CD14-positive monocyte (primary cell): ENCODE measurements around the gene WWC2. TPM values are rescaled to one million over a fixed set of nuclear protein-coding genes. Genes with fewer than 3 reads are reported as not detected.

Source experiments
- DNase-seq, 3 donors: peaks; one replicate each; pipeline ENCODE4 v3.0.0-alpha.2; 2011 to 2022
- H2AFZ ChIP-seq: 2 replicates; pipeline ENCODE4 v1.6.0; 2012; ENCODE audit warnings: mild to moderate bottlenecking, low read depth, low read length, inconsistent platforms; ENCODE audit not compliant: insufficient read depth, poor library complexity, severe bottlenecking
- H3K27ac ChIP-seq, 2 donors: 1 replicate in 1 of 2; 2 replicates in 1 of 2; pipeline ENCODE4 v1.5.1; 2012 to 2013; ENCODE audit warnings: low read length in 2 of 2, control low read depth in 1 of 2, inconsistent platforms in 1 of 2, low read depth in 1 of 2, mild to moderate bottlenecking in 1 of 2
- H3K27me3 ChIP-seq, 2 donors: one replicate each; pipeline versions ENCODE4 v1.6.0 to v1.6.1; 2011 to 2013; ENCODE audit warnings: low read length in 2 of 2; ENCODE audit not compliant: control insufficient read depth in 2 of 2, insufficient read depth in 2 of 2
- H3K36me3 ChIP-seq, 2 donors: replicated peaks in 1 of 2; 1 replicate in 1 of 2; 2 replicates in 1 of 2; pipeline versions ENCODE4 v1.5.1 to v1.6.1; 2012 to 2013; ENCODE audit warnings: low read length in 2 of 2, control low read depth in 1 of 2, inconsistent platforms in 1 of 2, mild to moderate bottlenecking in 1 of 2; ENCODE audit not compliant: insufficient read depth in 2 of 2, control insufficient read depth in 1 of 2
- H3K4me1 ChIP-seq, 2 donors: 1 replicate in 1 of 2; 2 replicates in 1 of 2; pipeline versions ENCODE4 v1.5.1 to v1.6.1; 2012 to 2013; ENCODE audit warnings: low read length in 2 of 2, control low read depth in 1 of 2, inconsistent platforms in 1 of 2, mild to moderate bottlenecking in 1 of 2, moderate library complexity in 1 of 2; ENCODE audit not compliant: insufficient read depth in 2 of 2, control insufficient read depth in 1 of 2
- H3K4me2 ChIP-seq: replicated peaks from 2 replicates; pipeline ENCODE3; 2012; ENCODE audit warnings: low read length, moderate library complexity, mild to moderate bottlenecking; ENCODE audit not compliant: poor library complexity, severe bottlenecking; ENCODE audit errors: extremely low read depth
- H3K4me3 ChIP-seq, 3 experiments: fragments of 200-600 bp in 1 of 3; sonication (generic) in 1 of 3; replicated peaks in 1 of 3; 1 replicate in 2 of 3; 2 replicates in 1 of 3; pipeline ENCODE4 v1.5.1; 2011 to 2013; ENCODE audit warnings: low read length in 3 of 3, mild to moderate bottlenecking in 3 of 3, control low read depth in 2 of 3, low read depth in 2 of 3, inconsistent platforms in 1 of 3, moderate library complexity in 1 of 3
- H3K79me2 ChIP-seq: 2 replicates; pipeline ENCODE4 v1.6.0; 2012; ENCODE audit warnings: mild to moderate bottlenecking, control low read depth, inconsistent platforms, low read length, moderate library complexity; ENCODE audit not compliant: insufficient read depth
- H3K9ac ChIP-seq: 2 replicates; pipeline ENCODE4 v1.6.0; 2017; ENCODE audit warnings: low read length, mild to moderate bottlenecking; ENCODE audit not compliant: insufficient read depth, poor library complexity, severe bottlenecking
- H3K9me3 ChIP-seq, 2 donors: replicated peaks in 1 of 2; 1 replicate in 1 of 2; 2 replicates in 1 of 2; pipeline versions ENCODE4 v1.5.1 to v1.6.1; 2012 to 2013; ENCODE audit warnings: low read length in 2 of 2, control low read depth in 1 of 2; ENCODE audit not compliant: control insufficient read depth in 1 of 2, insufficient read depth in 1 of 2
- H4K20me1 ChIP-seq: 2 replicates; pipeline ENCODE4 v1.6.0; 2012; ENCODE audit warnings: mild to moderate bottlenecking, low read length, control low read depth, moderate library complexity; ENCODE audit not compliant: insufficient read depth
- H3K27ac Mint-ChIP-seq, 7 donors: one replicate each; pipeline ENCODE4 v1.8.0; 2020; ENCODE audit warnings: mild to moderate bottlenecking in 7 of 7, mixed read lengths in 7 of 7, moderate library complexity in 6 of 7, inconsistent platforms in 2 of 7
- H3K27me3 Mint-ChIP-seq, 3 donors: one replicate each; pipeline ENCODE4 v1.8.0; 2021 to 2022; ENCODE audit warnings: low read depth in 3 of 3, mild to moderate bottlenecking in 3 of 3, mixed read lengths in 3 of 3, moderate library complexity in 3 of 3, inconsistent platforms in 1 of 3
- H3K36me3 Mint-ChIP-seq, 2 donors: one replicate each; pipeline ENCODE4 v1.8.0; 2020; ENCODE audit warnings: mixed read lengths in 2 of 2, inconsistent platforms in 1 of 2, mild to moderate bottlenecking in 1 of 2
- H3K4me1 Mint-ChIP-seq: one replicate; pipeline ENCODE4 v1.8.0; 2020; ENCODE audit warnings: mild to moderate bottlenecking, mixed read lengths
- H3K4me3 Mint-ChIP-seq, 2 donors: one replicate each; pipeline ENCODE4 v1.8.0; 2020; ENCODE audit warnings: mild to moderate bottlenecking in 2 of 2, mixed read lengths in 2 of 2, moderate library complexity in 1 of 2
- H3K9me3 Mint-ChIP-seq, 7 donors: one replicate each; pipeline ENCODE4 v1.8.0; 2020 to 2022; ENCODE audit warnings: mixed read lengths in 7 of 7, mild to moderate bottlenecking in 6 of 7, moderate library complexity in 6 of 7, inconsistent platforms in 2 of 7
- WGBS: methylation state at CpG from one replicate; pipeline ENCODE4 v1.1.5; 2013; ENCODE audit warnings: missing lambda C conversion rate; ENCODE audit not compliant: insufficient coverage; 5-methylcytosine and 5-hydroxymethylcytosine counted together
- intact Hi-C, 2 donors: fragments of 100-400 bp; cut with micrococcal nuclease; formaldehyde crosslinking; loops; one replicate each; pipeline versions ENCODE4 v1.15.0 to v1.15.1; 2023
- polyA minus RNA-seq: library from RNA; depleted of rRNA, polyadenylated mRNA; stranded (reverse); fragments of >200 nt; gene quantifications from 2 replicates; pipeline ENCODE4 v1.2.3, GENCODE V29; 2012
- polyA plus RNA-seq, 3 donors: library from polyadenylated mRNA; depleted of rRNA in 1 of 3; unstranded in 2 of 3; stranded (reverse) in 1 of 3; fragments of 300-500 nt in 2 of 3; fragments of >200 nt in 1 of 3; fragmentation: Illumina TruSeq in 2 of 3; gene quantifications; 1 replicate in 2 of 3; 2 replicates in 1 of 3; pipeline ENCODE4 v1.2.3, GENCODE V29; 2012 to 2021
- total RNA-seq, 12 experiments: library from RNA in 1 of 12; stranded (reverse) in 1 of 12; fragments of 120-200 nt in 1 of 12; gene quantifications; one replicate each; pipeline ENCODE4 v1.2.4 and lab custom pipeline; 2013 to 2026; ENCODE audit warnings: mixed read lengths in 6 of 12, inconsistent platforms in 1 of 12
- TF ChIP-seq, protein P1 (sequence below): fragments of 200-600 bp; IDR thresholded peaks from one replicate; pipeline ENCODE4 v1.8.0; 2022; ENCODE audit warnings: antibody characterized with exemption, mild to moderate bottlenecking

WWC2 gene
- 4.1 TPM for total RNA-seq (2013)
- polyA plus RNA-seq: 1 to 10 TPM; 1.9 to 3.8 (median 2.9) TPM
- polyA minus RNA-seq: 3.5 and 6.9 TPM in 2 replicates
- total RNA-seq (lab: John Stamatoyannopoulos, UW): 6.9 to 22.7 (median 17.9) reads per million in 11 experiments

- Histone ChIP-seq H2AFZ (peak within 1 kb of the TSS; percentile 93), H3K9ac (peak within 1 kb of the TSS; percentile 72), H4K20me1 (peaks cover 6% of the 10 kb centered on the region), H3K27ac (peak within 1 kb of the TSS; percentile 57 to 62), H3K4me2 (peak within 1 kb of the TSS; percentile 87), H3K27me3 (peaks cover 41 to 67% of the 10 kb centered on the region in 2 donors), H3K9me3 (peaks cover 0 to 7% of the 10 kb centered on the region in 2 donors), H3K36me3 (no peaks in the 10 kb centered on the region), H3K4me3 (peak within 1 kb of the TSS; percentile 77 to 84 (median 80)), H3K79me2 (no peaks in the 10 kb centered on the region), H3K4me1 (peaks cover 16 to 31% of the 10 kb centered on the region in 2 donors)
- Mint-ChIP-seq H3K9me3 (peaks cover 0 to 12% (median 7%) of the 10 kb centered on the region in 7 donors), H3K27ac (peak within 1 kb of the TSS in 5 of 7 donors; percentile 3 to 58 (median 46)), H3K4me1 (peaks cover 18% of the 10 kb centered on the region), H3K27me3 (peaks cover 42 to 70% (median 60%) of the 10 kb centered on the region in 3 donors), H3K4me3 (peak within 1 kb of the TSS; percentile 82 to 95), H3K36me3 (peaks cover 4 to 12% of the 10 kb centered on the region in 2 donors)
- peak; percentile 65 to 76 (median 72) for DNase-seq
- intact Hi-C loops: loop anchor here in 1 of 2 donors (10.0 kb wide), 2 partner anchors 406 to 556 kb away; partner anchors contain the start of genes ING2, RWDD4 and TRAPPC11
- under 1% methylated on average over 92 of the region's 102 CpGs for WGBS
- TF ChIP-seq, protein P1, sequence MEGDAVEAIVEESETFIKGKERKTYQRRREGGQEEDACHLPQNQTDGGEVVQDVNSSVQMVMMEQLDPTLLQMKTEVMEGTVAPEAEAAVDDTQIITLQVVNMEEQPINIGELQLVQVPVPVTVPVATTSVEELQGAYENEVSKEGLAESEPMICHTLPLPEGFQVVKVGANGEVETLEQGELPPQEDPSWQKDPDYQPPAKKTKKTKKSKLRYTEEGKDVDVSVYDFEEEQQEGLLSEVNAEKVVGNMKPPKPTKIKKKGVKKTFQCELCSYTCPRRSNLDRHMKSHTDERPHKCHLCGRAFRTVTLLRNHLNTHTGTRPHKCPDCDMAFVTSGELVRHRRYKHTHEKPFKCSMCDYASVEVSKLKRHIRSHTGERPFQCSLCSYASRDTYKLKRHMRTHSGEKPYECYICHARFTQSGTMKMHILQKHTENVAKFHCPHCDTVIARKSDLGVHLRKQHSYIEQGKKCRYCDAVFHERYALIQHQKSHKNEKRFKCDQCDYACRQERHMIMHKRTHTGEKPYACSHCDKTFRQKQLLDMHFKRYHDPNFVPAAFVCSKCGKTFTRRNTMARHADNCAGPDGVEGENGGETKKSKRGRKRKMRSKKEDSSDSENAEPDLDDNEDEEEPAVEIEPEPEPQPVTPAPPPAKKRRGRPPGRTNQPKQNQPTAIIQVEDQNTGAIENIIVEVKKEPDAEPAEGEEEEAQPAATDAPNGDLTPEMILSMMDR: no peak
Observed at GRCh38 chr4:183098723-183099536, at the start of gene WWC2. Gene WWC2, plus strand, starts transcription at chr4:183099257. Its CDS starts 235 bp downstream, at chr4:183099492.

- no peaks in the 10 kb centered on the region for H3K36me3 ChIP-seq
- no peaks in the 10 kb centered on the region for H3K27me3 ChIP-seq
- Mint-ChIP-seq H3K36me3 (no peaks in the 10 kb centered on the region), H3K27me3 (peaks cover 2 to 10% (median 2%) of the 10 kb centered on the region in 3 donors), H3K4me3 (no peak overlapping the region), H3K4me1 (no peaks in the 10 kb centered on the region), H3K27ac (no peak overlapping the region), H3K9me3 (peaks cover 0 to 10% (median 3%) of the 10 kb centered on the region in 7 donors)
- H3K9me3 ChIP-seq: no peaks in the 10 kb centered on the region
- no peak overlapping the region for H3K4me2 ChIP-seq
- no peak overlapping the region for H2AFZ ChIP-seq
- H3K79me2 ChIP-seq: no peaks in the 10 kb centered on the region
- no peak overlapping the region for H3K4me3 ChIP-seq
- H3K9ac ChIP-seq: no peak overlapping the region
- 100% methylated on average over 1 of the region's 1 CpG for WGBS
- H3K4me1 ChIP-seq: no peaks in the 10 kb centered on the region
- H4K20me1 ChIP-seq: no peaks in the 10 kb centered on the region
- intact Hi-C loops: no loop called here
- TF ChIP-seq, protein P1: no peak
- no peak for DNase-seq
- no peak overlapping the region for H3K27ac ChIP-seq
Observed at GRCh38 chr4:183053681-183054080, 45.4 kb upstream of the WWC2 start.
